H9 (cell line): ENCODE data around the gene PROX1. TPM values are rescaled to one million over a fixed set of nuclear protein-coding genes. Genes with fewer than 3 reads are reported as not detected.

Source experiments
- DNase-seq: peaks from one replicate; pipeline ENCODE4 v3.0.0-alpha.2; 2017
- H2AFZ ChIP-seq: one replicate; pipeline ENCODE4 v1.6.1; 2013; ENCODE audit warnings: mild to moderate bottlenecking, low read length, control low read depth, moderate library complexity
- H2AK5ac ChIP-seq: 2 replicates; pipeline ENCODE4 v1.6.1; 2013; ENCODE audit warnings: low read length, control low read depth, mixed read lengths; ENCODE audit not compliant: insufficient read length
- H2BK120ac ChIP-seq: one replicate; pipeline ENCODE4 v1.6.1; 2013; ENCODE audit warnings: low read depth, mild to moderate bottlenecking, low read length, control low read depth, inconsistent platforms; ENCODE audit not compliant: poor library complexity, severe bottlenecking
- H2BK12ac ChIP-seq: 2 replicates; pipeline ENCODE4 v1.6.1; 2013; ENCODE audit warnings: low read length, control low read depth, mixed read lengths, low read depth; ENCODE audit not compliant: insufficient read length
- H2BK15ac ChIP-seq: 2 replicates; pipeline ENCODE4 v1.6.1; 2013; ENCODE audit warnings: low read depth, low read length, control low read depth
- H2BK20ac ChIP-seq: one replicate; pipeline ENCODE4 v1.6.1; 2013; ENCODE audit warnings: low read depth, mild to moderate bottlenecking, low read length, control low read depth, inconsistent platforms; ENCODE audit not compliant: poor library complexity, severe bottlenecking
- H2BK5ac ChIP-seq: 2 replicates; pipeline ENCODE4 v1.6.1; 2013; ENCODE audit warnings: low read length, control low read depth, mixed read lengths; ENCODE audit not compliant: insufficient read length
- H3K14ac ChIP-seq: 2 replicates; pipeline ENCODE4 v1.6.1; 2013; ENCODE audit warnings: low read length, control low read depth; ENCODE audit not compliant: insufficient read depth
- H3K18ac ChIP-seq: 2 replicates; pipeline ENCODE4 v1.6.1; 2013; ENCODE audit warnings: low read depth, mild to moderate bottlenecking, mixed read lengths, low read length, control low read depth; ENCODE audit not compliant: insufficient read length
- H3K23ac ChIP-seq: 2 replicates; pipeline ENCODE4 v1.6.1; 2013; ENCODE audit warnings: low read length, control low read depth, mixed read lengths, low read depth; ENCODE audit not compliant: insufficient read length
- H3K23me2 ChIP-seq: 2 replicates; pipeline ENCODE4 v1.6.1; 2013; ENCODE audit warnings: low read depth, mild to moderate bottlenecking, mixed read lengths, low read length, control low read depth; ENCODE audit not compliant: insufficient read length, poor library complexity, severe bottlenecking
- H3K27ac ChIP-seq: 2 replicates; pipeline ENCODE4 v1.5.1; 2013; ENCODE audit warnings: low read length, control low read depth, mixed read lengths, low read depth; ENCODE audit not compliant: insufficient read length
- H3K27me3 ChIP-seq: 2 replicates; pipeline ENCODE4 v1.6.1; 2013; ENCODE audit warnings: low read length, control low read depth, inconsistent platforms; ENCODE audit not compliant: insufficient read depth
- H3K4ac ChIP-seq: 2 replicates; pipeline ENCODE4 v1.6.1; 2013; ENCODE audit warnings: low read depth, mild to moderate bottlenecking, control low read depth, inconsistent platforms, low read length, moderate library complexity
- H3K4me1 ChIP-seq: 2 replicates; pipeline ENCODE4 v1.6.1; 2013; ENCODE audit warnings: low read length, control low read depth, inconsistent platforms; ENCODE audit not compliant: insufficient read depth
- H3K4me2 ChIP-seq: 2 replicates; pipeline ENCODE4 v1.6.1; 2013; ENCODE audit warnings: low read length, control low read depth, mixed read lengths; ENCODE audit not compliant: insufficient read length, insufficient read depth
- H3K56ac ChIP-seq: 2 replicates; pipeline ENCODE4 v1.6.1; 2013; ENCODE audit warnings: low read depth, mild to moderate bottlenecking, mixed read lengths, low read length, control low read depth; ENCODE audit not compliant: insufficient read length
- H3K79me1 ChIP-seq: 2 replicates; pipeline ENCODE4 v1.6.1; 2013; ENCODE audit warnings: low read depth, mild to moderate bottlenecking, moderate library complexity, low read length, control low read depth, inconsistent platforms; ENCODE audit not compliant: insufficient read depth, poor library complexity, severe bottlenecking
- H3K79me2 ChIP-seq: 2 replicates; pipeline ENCODE4 v1.6.1; 2013; ENCODE audit warnings: low read length, control low read depth, inconsistent platforms; ENCODE audit not compliant: insufficient read depth
- H3K9ac ChIP-seq: 2 replicates; pipeline ENCODE4 v1.6.1; 2013; ENCODE audit warnings: low read length, control low read depth, mixed read lengths; ENCODE audit not compliant: insufficient read length; ENCODE audit errors: extremely low read depth
- H3K9me3 ChIP-seq: one replicate; pipeline ENCODE4 v1.6.1; 2013; ENCODE audit warnings: low read depth, low read length, inconsistent platforms; ENCODE audit not compliant: control insufficient read depth
- H3T11ph ChIP-seq: one replicate; pipeline ENCODE4 v1.6.1; 2013; ENCODE audit warnings: mild to moderate bottlenecking, low read length, control low read depth, inconsistent platforms
- H4K20me1 ChIP-seq: one replicate; pipeline ENCODE4 v1.6.1; 2013; ENCODE audit not compliant: control insufficient read depth, insufficient read length, insufficient read depth
- H4K5ac ChIP-seq: 2 replicates; pipeline ENCODE4 v1.6.1; 2013; ENCODE audit warnings: low read depth, mild to moderate bottlenecking, mixed read lengths, low read length, control low read depth; ENCODE audit not compliant: insufficient read length
- H4K8ac ChIP-seq: replicated peaks from 2 replicates; pipeline ENCODE4 v1.6.1; 2013; ENCODE audit warnings: low read length, control low read depth, mixed read lengths, low read depth; ENCODE audit not compliant: insufficient read length
- H4K91ac ChIP-seq: 2 replicates; pipeline ENCODE4 v1.6.1; 2013; ENCODE audit warnings: low read depth, mild to moderate bottlenecking, moderate library complexity, mixed read lengths, low read length, control low read depth; ENCODE audit not compliant: insufficient read length
- H3K27ac Mint-ChIP-seq, 3 experiments: 2 replicates in 2 of 3; 3 replicates in 1 of 3; pipeline ENCODE4 v1.8.0; 2020 to 2021; ENCODE audit warnings: mixed read lengths in 3 of 3, mild to moderate bottlenecking in 1 of 3, moderate library complexity in 1 of 3
- H3K27me3 Mint-ChIP-seq: 2 replicates; pipeline ENCODE4 v1.8.0; 2021; ENCODE audit warnings: low read depth, mild to moderate bottlenecking, moderate library complexity, mixed read lengths
- H3K36me3 Mint-ChIP-seq, 3 experiments: 2 replicates in 2 of 3; 3 replicates in 1 of 3; pipeline ENCODE4 v1.8.0; 2020 to 2021; ENCODE audit warnings: low read depth in 3 of 3, mixed read lengths in 3 of 3; ENCODE audit not compliant: insufficient read depth in 1 of 3
- H3K4me1 Mint-ChIP-seq, 2 experiments: 2 replicates each; pipeline ENCODE4 v1.8.0; 2020; ENCODE audit warnings: mixed read lengths in 2 of 2
- H3K4me3 Mint-ChIP-seq, 2 experiments: 2 replicates in 1 of 2; 3 replicates in 1 of 2; pipeline ENCODE4 v1.8.0; 2020 to 2021; ENCODE audit warnings: mild to moderate bottlenecking in 2 of 2, mixed read lengths in 2 of 2, moderate library complexity in 1 of 2
- H3K9me3 Mint-ChIP-seq, 2 experiments: 2 replicates in 1 of 2; 3 replicates in 1 of 2; pipeline ENCODE4 v1.8.0; 2020; ENCODE audit warnings: mild to moderate bottlenecking in 2 of 2, mixed read lengths in 2 of 2, moderate library complexity in 1 of 2
- CTCF ChIP-seq: fragments of 200-600 bp; sonication (generic); conservative IDR thresholded peaks from 3 replicates; pipeline ENCODE4 v1.8.0; 2021; ENCODE audit warnings: antibody characterized with exemption, mild to moderate bottlenecking
- WGBS: extraction: QIAGEN DNeasy Blood & Tissue Kit; methylation state at CpG from one replicate; pipeline ENCODE4 v1.1.7; 2013; ENCODE audit warnings: missing lambda C conversion rate, low lambda C conversion rate, mixed read lengths; ENCODE audit not compliant: insufficient read length; ENCODE audit errors: extremely low coverage; 5-methylcytosine and 5-hydroxymethylcytosine counted together
- total RNA-seq: library from RNA; stranded (reverse); gene quantifications from 2 replicates; pipeline ENCODE4 v1.2.1, GENCODE V29; 2021

PROX1 gene
- total RNA-seq, 1 experiment from 2014 or later: 0.72 TPM

GRCh38 chr1:213977486-213977842, 10.3 kb upstream of the PROX1 start:
- Histone ChIP-seq H4K91ac (no peak overlapping the region), H3K56ac (no peak overlapping the region), H2BK15ac (no peak overlapping the region), H3K79me1 (no peaks in the 10 kb centered on the region), H3K9ac (no peak overlapping the region), H4K8ac (no peak overlapping the region), H2BK12ac (no peak overlapping the region), H3K79me2 (no peaks in the 10 kb centered on the region), H3K23ac (no peak overlapping the region), H3K4ac (no peak overlapping the region), H3K14ac (no peak overlapping the region), H2AK5ac (no peak overlapping the region), H4K20me1 (no peaks in the 10 kb centered on the region), H2BK5ac (no peak overlapping the region), H2BK120ac (no peak overlapping the region), H3K27ac (no peak overlapping the region), H2BK20ac (no peak overlapping the region), H3K9me3 (no peaks in the 10 kb centered on the region), H3K27me3 (peaks cover 49% of the 10 kb centered on the region), H4K5ac (no peak overlapping the region), H3K4me2 (no peak overlapping the region), H3K18ac (no peak overlapping the region), H3K23me2 (peaks cover 13% of the 10 kb centered on the region), H3K4me1 (no peaks in the 10 kb centered on the region; the same call in 1 of the 2 replicates), H2AFZ (no peak overlapping the region), H3T11ph (no peak overlapping the region)
- Mint-ChIP-seq H3K36me3 (no peaks in the 10 kb centered on the region), H3K9me3 (no peaks in the 10 kb centered on the region; a peak in 2 of 5 replicates), H3K27ac (no peak overlapping the region), H3K4me3 (no peak overlapping the region), H3K4me1 (peaks cover 35 to 54% of the 10 kb centered on the region in 2 experiments), H3K27me3 (peaks cover 76% of the 10 kb centered on the region)
- DNase-seq: no peak
- no peak for TF ChIP-seq CTCF
- no CpG with 5 or more reads among the region's 7 CpGs for WGBS
